ENCODE results near the gene PTOV1. TPM values are rescaled to one million over a fixed set of nuclear protein-coding genes. Genes with fewer than 3 reads are reported as not detected.
A peak's percentile ranks its signal among the peaks of the same experiment; 100 is the strongest.

The PTOV1 gene
- total and polyA plus RNA-seq, 2 of the 13 experiments (the other 11 are each of a cell fraction or from before 2014, with no cell fraction given) = 63.5 to 68.5 TPM

- TF ChIP-seq ZNF564 (CRISPR knock-in tag; IDR thresholded peaks at IDR 0.05) (no peak), ZSCAN25 (CRISPR knock-in tag; IDR thresholded peaks at IDR 0.05) (peak; percentile 59; the same call in 1 of the 2 replicates), MXI1 (IDR thresholded peaks at IDR 0.05; ENCODE audit: borderline replicate concordance, low read depth, low read length) (peak; percentile 65; the same call in 2 of the 3 replicates), SUZ12 (IDR thresholded peaks at IDR 0.05; ENCODE audit: low read depth, low read length) (no peak), DBP (CRISPR knock-in tag; IDR thresholded peaks at IDR 0.05; ENCODE audit: not compliant biosample characterization) (no peak), DDIT3 (CRISPR knock-in tag; IDR thresholded peaks at IDR 0.05) (no peak), SKIL (CRISPR knock-in tag; IDR thresholded peaks at IDR 0.05; ENCODE audit: borderline replicate concordance) (no peak; the same call in 1 of the 2 replicates), KDM5A (IDR thresholded peaks at IDR 0.05; ENCODE audit: borderline replicate concordance, low read length) (peak; percentile 92), ZNF343 (CRISPR knock-in tag; IDR thresholded peaks at IDR 0.05) (0 out of 2 replicates have a peak, but pooled peaks have one; percentile 55), THAP11 (CRISPR knock-in tag; IDR thresholded peaks at IDR 0.05) (peak; percentile 88), ZNF619 (CRISPR knock-in tag; IDR thresholded peaks at IDR 0.05) (no peak), ZNF432 (CRISPR knock-in tag; IDR thresholded peaks at IDR 0.05; ENCODE audit: borderline replicate concordance) (no peak), ETS1 (CRISPR knock-in tag; IDR thresholded peaks at IDR 0.05) (peak; percentile 20; the same call in 1 of the 2 replicates), ZNF713 (CRISPR knock-in tag; IDR thresholded peaks at IDR 0.05) (no peak), NCOA2 (CRISPR knock-in tag; IDR thresholded peaks at IDR 0.05) (peak; percentile 44; the same call in 1 of the 2 replicates), ZKSCAN8 (CRISPR knock-in tag; IDR thresholded peaks at IDR 0.05; ENCODE audit: borderline replicate concordance) (no peak), ZNF326 (CRISPR knock-in tag; IDR thresholded peaks at IDR 0.05; ENCODE audit: borderline replicate concordance) (no peak), ZNF124 (CRISPR knock-in tag; IDR thresholded peaks at IDR 0.05) (no peak), ZFP37 (CRISPR knock-in tag; IDR thresholded peaks at IDR 0.05; ENCODE audit: borderline replicate concordance) (no peak), GMEB2 (CRISPR knock-in tag; IDR thresholded peaks at IDR 0.05; ENCODE audit: low read depth) (no peak), SRSF1 (optimal IDR thresholded peaks at IDR 0.05; ENCODE audit: low read depth, low read length) (no peak), ZNF547 (CRISPR knock-in tag; IDR thresholded peaks at IDR 0.05) (peak; percentile 80), DMAP1 (CRISPR knock-in tag; IDR thresholded peaks at IDR 0.05) (peak; percentile 86), SIN3A (IDR thresholded peaks at IDR 0.05; ENCODE audit: borderline replicate concordance, low read depth, low read length) (peak; percentile 48; the same call in 1 of the 2 replicates), MTF1 (CRISPR knock-in tag; IDR thresholded peaks at IDR 0.05) (no peak)
Observed at GRCh38 chr19:49866933-49867782, 16.2 kb downstream of the PTOV1 start, which contains the start of gene PNKP (continued).

Measured in HepG2 (cell line).